Measurements from ENCODE around the gene RAD51B. TPM values are rescaled to one million over a fixed set of nuclear protein-coding genes. Genes with fewer than 3 reads are reported as not detected.

RAD51B gene
- total and polyA plus RNA-seq, 9 of the 15 experiments (the other 6 are each of a cell fraction or from before 2014, with no cell fraction given): 8.5 to 17.3 (median 11.3) TPM

DNA sequence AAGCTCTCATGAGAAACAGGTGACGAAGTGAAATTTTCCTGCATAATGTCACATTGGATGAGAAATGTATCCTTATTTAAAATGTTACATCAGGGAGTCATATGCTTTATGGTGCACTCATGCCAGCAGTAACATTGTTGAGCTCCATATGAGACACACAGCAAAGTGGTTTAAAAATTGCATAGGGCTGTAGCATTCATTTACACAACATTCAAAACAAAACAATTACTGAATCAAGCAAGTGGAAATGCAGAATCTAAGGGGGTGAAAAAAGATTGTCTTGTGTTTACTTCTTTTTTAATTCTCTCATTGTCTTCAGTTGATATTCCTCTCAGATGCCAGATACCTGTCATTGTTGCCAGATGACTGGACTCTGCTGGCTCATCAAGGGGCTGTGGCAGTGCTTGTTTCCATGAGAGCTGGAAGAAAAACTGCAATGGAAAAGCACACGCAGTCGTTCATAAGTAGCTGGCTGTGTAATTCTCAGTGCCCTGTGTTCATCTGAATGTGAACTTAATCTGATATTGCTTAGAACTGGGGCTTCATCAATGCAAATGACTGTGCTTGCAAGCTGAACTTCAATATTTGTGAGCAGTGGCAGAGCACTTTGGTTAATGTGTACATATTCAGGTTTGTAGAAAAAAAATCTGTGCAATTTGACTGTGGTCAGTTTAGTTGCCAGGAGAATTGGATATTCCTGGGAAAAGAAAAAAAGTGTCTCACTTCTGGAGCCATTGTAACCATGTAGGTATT, 305.6 kb downstream of the RAD51B start:
- ChIA-PET POLR2A (no interaction called here), CTCF (ENCODE audit: low intra/inter-chr PET ratio) (no interaction called here)
- ATAC-seq (no peak), FAIRE-seq (no peak), DNase-seq (ENCODE audit: extremely low read depth in 1 of 4, low spot score in 3 of 4) (no peak)
- in situ Hi-C loops (cut with MboI) (no loop called here), intact Hi-C loops (cut with micrococcal nuclease) (no loop called here)
- Histone ChIP-seq H3K9me3 (replicated peaks; ENCODE audit: control insufficient read depth, insufficient read depth, low read depth, low read length) (no peaks in the 10 kb centered on the region), H3K4me3 (no peak overlapping the region), H3K9ac (ENCODE audit: insufficient read depth in 1 of 2, low read depth in 2 of 2, low read length in 2 of 2) (no peak overlapping the region), H3K27ac (ENCODE audit: extremely low read depth, low read depth, low read length) (no peak overlapping the region), H3K79me2 (ENCODE audit: control insufficient read depth, insufficient read depth, low read length) (no peaks in the 10 kb centered on the region), H3K4me2 (ENCODE audit: insufficient read depth, low read length) (no peak overlapping the region), H2AFZ (ENCODE audit: low read depth, low read length) (no peak overlapping the region), H4K20me1 (replicated peaks; ENCODE audit: control insufficient read depth, insufficient read depth, low read length) (no peaks in the 10 kb centered on the region), H3K36me3 (ENCODE audit: control insufficient read depth, insufficient read depth, low read length) (no peaks in the 10 kb centered on the region), H3K9me1 (ENCODE audit: control insufficient read depth, insufficient read depth, low read length) (no peaks in the 10 kb centered on the region), H3K4me1 (replicated peaks in 1 of 2; ENCODE audit: control insufficient read depth in 2 of 2, insufficient read depth in 2 of 2, low read length in 2 of 2) (no peaks in the 10 kb centered on the region), H3K27me3 (ENCODE audit: control insufficient read depth in 2 of 2, insufficient read depth in 2 of 2, low read length in 2 of 2) (no peaks in the 10 kb centered on the region)
- 25% methylated on average over 3 of the region's 3 CpGs for WGBS (ENCODE audit: insufficient coverage, low coverage, missing lambda C conversion rate)
- TF ChIP-seq EGR1 (conservative IDR thresholded peaks at IDR 0.05) (no peak), MCM7 (IDR thresholded peaks at IDR 0.05) (no peak), ZSCAN32 (CRISPR knock-in tag; IDR thresholded peaks at IDR 0.05) (no peak)
- no TSS peak for BruUV-seq (replicated peaks)

- H3K4me2 ChIP-seq (ENCODE audit: insufficient read depth, low read length): no peak overlapping the region
- WGBS (ENCODE audit: insufficient coverage, low coverage, missing lambda C conversion rate): 36% methylated on average over 2 of the region's 2 CpGs
- TF ChIP-seq KLF10 (CRISPR knock-in tag; IDR thresholded peaks at IDR 0.05) (no peak), ZNF212 (CRISPR knock-in tag; IDR thresholded peaks at IDR 0.05) (no peak), ZNF561 (CRISPR knock-in tag; conservative IDR thresholded peaks at IDR 0.05) (no peak), MIER1 (IDR thresholded peaks at IDR 0.05; ENCODE audit: low read depth) (no peak), ZNF584 (CRISPR knock-in tag; IDR thresholded peaks at IDR 0.05; ENCODE audit: low read depth) (no peak), ZKSCAN1 (IDR thresholded peaks at IDR 0.05; ENCODE audit: low read depth, low read length) (no peak), ZC3H4 (CRISPR knock-in tag; IDR thresholded peaks at IDR 0.05; ENCODE audit: borderline replicate concordance) (no peak)
- TF ChIP-seq, protein P1, sequence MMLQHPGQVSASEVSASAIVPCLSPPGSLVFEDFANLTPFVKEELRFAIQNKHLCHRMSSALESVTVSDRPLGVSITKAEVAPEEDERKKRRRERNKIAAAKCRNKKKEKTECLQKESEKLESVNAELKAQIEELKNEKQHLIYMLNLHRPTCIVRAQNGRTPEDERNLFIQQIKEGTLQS (IDR thresholded peaks at IDR 0.05): no peak
- TF ChIP-seq, protein P1 (CRISPR knock-in tag; conservative IDR thresholded peaks at IDR 0.05): no peak
- TF ChIP-seq, protein P2, sequence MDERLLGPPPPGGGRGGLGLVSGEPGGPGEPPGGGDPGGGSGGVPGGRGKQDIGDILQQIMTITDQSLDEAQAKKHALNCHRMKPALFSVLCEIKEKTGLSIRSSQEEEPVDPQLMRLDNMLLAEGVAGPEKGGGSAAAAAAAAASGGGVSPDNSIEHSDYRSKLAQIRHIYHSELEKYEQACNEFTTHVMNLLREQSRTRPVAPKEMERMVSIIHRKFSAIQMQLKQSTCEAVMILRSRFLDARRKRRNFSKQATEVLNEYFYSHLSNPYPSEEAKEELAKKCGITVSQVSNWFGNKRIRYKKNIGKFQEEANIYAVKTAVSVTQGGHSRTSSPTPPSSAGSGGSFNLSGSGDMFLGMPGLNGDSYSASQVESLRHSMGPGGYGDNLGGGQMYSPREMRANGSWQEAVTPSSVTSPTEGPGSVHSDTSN (CRISPR knock-in tag; IDR thresholded peaks at IDR 0.05; ENCODE audit: low read depth): no peak
- TF ChIP-seq, protein P2 (tag; conservative IDR thresholded peaks at IDR 0.05; ENCODE audit: low read depth): no peak
Observed at GRCh38 chr14:68127166-68127565, 307.6 kb downstream of the RAD51B start.

More at GRCh38 chr14:68127166-68127565, 307.6 kb downstream of the RAD51B start:
- in situ Hi-C loops (cut with MboI) (no loop called here), intact Hi-C loops (cut with micrococcal nuclease) (no loop called here)
- H3K9me3 ChIP-seq (replicated peaks; ENCODE audit: control insufficient read depth, insufficient read depth, low read depth, low read length): no peaks in the 10 kb centered on the region
- ChIA-PET CTCF (ENCODE audit: low intra/inter-chr PET ratio) (no interaction called here), POLR2A (interaction anchor here (0.8 kb wide), 1 partner anchor 16 kb away, joined by 3 read pairs; no protein-coding TSS in a partner anchor)
- no peaks in the 10 kb centered on the region for H3K79me2 ChIP-seq (ENCODE audit: control insufficient read depth, insufficient read depth, low read length)
- no peak overlapping the region for H3K4me3 ChIP-seq
- H2AFZ ChIP-seq (ENCODE audit: low read depth, low read length): no peak overlapping the region
- H3K36me3 ChIP-seq (ENCODE audit: control insufficient read depth, insufficient read depth, low read length): no peaks in the 10 kb centered on the region
- no TSS peak for BruUV-seq (replicated peaks)
- FAIRE-seq (no peak), DNase-seq (ENCODE audit: extremely low read depth in 1 of 4, low spot score in 3 of 4) (no peak), ATAC-seq (no peak)
- H3K4me1 ChIP-seq (replicated peaks in 1 of 2; ENCODE audit: control insufficient read depth in 2 of 2, insufficient read depth in 2 of 2, low read length in 2 of 2): no peaks in the 10 kb centered on the region
- no peak overlapping the region for H3K27ac ChIP-seq (ENCODE audit: extremely low read depth, low read depth, low read length)
- no peaks in the 10 kb centered on the region for H3K9me1 ChIP-seq (ENCODE audit: control insufficient read depth, insufficient read depth, low read length)
- H3K9ac ChIP-seq (ENCODE audit: insufficient read depth in 1 of 2, low read depth in 2 of 2, low read length in 2 of 2): no peak overlapping the region
- no peaks in the 10 kb centered on the region for H4K20me1 ChIP-seq (replicated peaks; ENCODE audit: control insufficient read depth, insufficient read depth, low read length)
- no peaks in the 10 kb centered on the region for H3K27me3 ChIP-seq (ENCODE audit: control insufficient read depth in 2 of 2, insufficient read depth in 2 of 2, low read length in 2 of 2)

Data from K562 (cell line).